Spleen (tissue), 11 donors: ENCODE results near the gene RFX2. TPM values are rescaled to one million over a fixed set of nuclear protein-coding genes. Genes with fewer than 3 reads are reported as not detected.

Experiments
- DNase-seq: peaks from one replicate; pipeline ENCODE4 v3.0.0-alpha.2; 2020
- H3K27ac ChIP-seq, 8 donors: fragments of 200-600 bp; sonication (generic) in 7 of 8; 1 replicate in 4 of 8; 2 replicates in 4 of 8; pipeline versions ENCODE4 v1.5.0 to v1.8.0; 2016 to 2021; ENCODE audit warnings: inconsistent platforms in 4 of 8, mild to moderate bottlenecking in 4 of 8, moderate library complexity in 1 of 8
- H3K27me3 ChIP-seq, 7 donors: fragments of 200-600 bp; sonication (generic) in 6 of 7; replicated peaks in 1 of 7; 1 replicate in 4 of 7; 2 replicates in 3 of 7; pipeline versions ENCODE4 v1.5.0 to v1.8.0; 2016 to 2021; ENCODE audit warnings: inconsistent platforms in 3 of 7, mild to moderate bottlenecking in 1 of 7
- H3K36me3 ChIP-seq, 6 donors: fragments of 200-600 bp; sonication (generic) in 5 of 6; 1 replicate in 4 of 6; 2 replicates in 2 of 6; pipeline versions ENCODE4 v1.5.0 to v1.8.0; 2016 to 2021; ENCODE audit warnings: inconsistent platforms in 2 of 6
- H3K4me1 ChIP-seq, 6 donors: fragments of 200-600 bp; sonication (generic) in 5 of 6; 1 replicate in 3 of 6; 2 replicates in 3 of 6; pipeline versions ENCODE4 v1.5.0 to v1.8.0; 2016 to 2021; ENCODE audit warnings: inconsistent platforms in 3 of 6
- H3K4me3 ChIP-seq, 8 donors: fragments of 200-600 bp; sonication (generic) in 7 of 8; 1 replicate in 4 of 8; 2 replicates in 4 of 8; pipeline versions ENCODE4 v1.5.0 to v1.8.0; 2016 to 2021; ENCODE audit warnings: inconsistent platforms in 4 of 8, mild to moderate bottlenecking in 4 of 8, moderate library complexity in 2 of 8
- H3K9me3 ChIP-seq, 8 donors: fragments of 200-600 bp; sonication (generic) in 7 of 8; 1 replicate in 4 of 8; 2 replicates in 4 of 8; pipeline versions ENCODE4 v1.5.0 to v1.8.0; 2016 to 2021; ENCODE audit warnings: inconsistent platforms in 4 of 8
- CTCF ChIP-seq, 11 experiments: fragments of 200-600 bp in 7 of 11; fragments of 450-650 bp in 4 of 11; sonication (generic) in 4 of 11; IDR thresholded peaks in 8 of 11; conservative IDR thresholded peaks in 3 of 11; 1 replicate in 7 of 11; 2 replicates in 4 of 11; pipeline versions ENCODE4 v1.4.0 to v1.8.0; 2016 to 2021; ENCODE audit warnings: antibody characterized with exemption in 11 of 11, inconsistent platforms in 4 of 11, mild to moderate bottlenecking in 1 of 11
- POLR2A ChIP-seq, 3 donors: fragments of 450-650 bp; IDR thresholded peaks; one replicate each; pipeline ENCODE4 v1.5.1; 2017; ENCODE audit warnings: antibody characterized with exemption in 3 of 3, mild to moderate bottlenecking in 1 of 3
- POLR2AphosphoS5 ChIP-seq, 3 donors: sonication (generic); formaldehyde crosslinking; IDR thresholded peaks; one replicate each; pipeline ENCODE4 v1.5.1; 2017; ENCODE audit warnings: antibody characterized with exemption in 3 of 3
- WGBS, 5 donors: extraction: QIAGEN DNeasy Blood & Tissue Kit in 3 of 5; methylation state at CpG; one replicate each; pipeline versions ENCODE4 v1.1.5 to v1.1.7; 2013 to 2018; 5-methylcytosine and 5-hydroxymethylcytosine counted together
- intact Hi-C: fragments of 100-400 bp; cut with DNase I; formaldehyde crosslinking; loops from one replicate; pipeline ENCODE4 v1.15.0; 2023; ENCODE audit warnings: low total_unique reads
- polyA plus RNA-seq, 3 donors: library from polyadenylated mRNA; stranded (reverse); fragments of 200-250 nt; gene quantifications; one replicate each; pipeline ENCODE4 v1.2.1, GENCODE V29; 2013
- total RNA-seq, 7 donors: library from RNA; depleted of rRNA in 3 of 7; stranded (reverse); fragments of >200 nt in 3 of 7; fragmentation: NEBNext Ultra II Directional in 4 of 7; extraction: Animal tissue kit (Norgen Biotek cat#: 25700) in 4 of 7; gene quantifications; one replicate each; pipeline versions ENCODE4 v1.1.0 to v1.2.1, GENCODE V29; 2016 to 2021
- donor health status: healthy with polysubstance abuse.
- donor health status: DM: no; HTN: no; CAD: no; lungs with moderate emphysema.
- donor health status: DM: no; HTN: no; CAD: no.
- donor health status: Bipolar disorder and iron deficiency.
- donor health status: healthy.
- donor health status: DM: no; HTN: no; CAD: no.
- donor health status: DM: yes; HTN: yes; CAD: no.

Gene RFX2
- total and polyA plus RNA-seq, 10 donors = 1.1 to 15.8 (median 7.8) TPM

GRCh38 chr19:6056801-6057650 lies 53.3 kb downstream of the RFX2 start:
- TF ChIP-seq POLR2A (IDR thresholded peaks at IDR 0.05) = no peak
- TF ChIP-seq POLR2AphosphoS5 (IDR thresholded peaks at IDR 0.05) = peak in 2 of 3 donors; percentile 68 to 80
- peaks cover 0 to 56% (median 34%) of the 10 kb centered on the region in 6 donors for H3K4me1 ChIP-seq
- no peaks in the 10 kb centered on the region for H3K9me3 ChIP-seq
- peak overlapping the region; percentile 60 to 94 (median 87) for H3K27ac ChIP-seq
- WGBS, 5 donors = 37 to 58% (median 40%) methylated on average over 28 of the region's 28 CpGs
- intact Hi-C loops = no loop called here
- peak overlapping the region in 2 of 8 donors; percentile 12 to 47 for H3K4me3 ChIP-seq
- H3K27me3 ChIP-seq = peaks cover 0 to 1% (median 0%) of the 10 kb centered on the region in 7 donors
- H3K36me3 ChIP-seq = no peaks in the 10 kb centered on the region
- no peak for DNase-seq

- no peaks in the 10 kb centered on the region for H3K36me3 ChIP-seq
- peak overlapping the region in 1 of 8 donors; percentile 47 for H3K4me3 ChIP-seq
- no peaks in the 10 kb centered on the region for H3K9me3 ChIP-seq
- DNase-seq = no peak
- H3K27me3 ChIP-seq = no peaks in the 10 kb centered on the region
- WGBS, 5 donors = 84 to 95% (median 91%) methylated on average over 7 to 8 of the region's 8 CpGs
- peak overlapping the region; percentile 60 to 94 (median 87) for H3K27ac ChIP-seq
- TF ChIP-seq POLR2AphosphoS5 (IDR thresholded peaks at IDR 0.05) = no peak
- TF ChIP-seq CTCF (IDR thresholded peaks at IDR 0.05 in 8 of 11, conservative IDR thresholded peaks at IDR 0.05 in 3 of 11) = no peak
- TF ChIP-seq POLR2A (IDR thresholded peaks at IDR 0.05) = no peak
- intact Hi-C loops = no loop called here
- H3K4me1 ChIP-seq = peaks cover 0 to 50% (median 30%) of the 10 kb centered on the region in 6 donors
Measured at GRCh38 chr19:6056282-6056741, 54.0 kb downstream of the RFX2 start.

- no peaks in the 10 kb centered on the region for H3K9me3 ChIP-seq
- H3K36me3 ChIP-seq = no peaks in the 10 kb centered on the region
- 92 to 97% (median 95%) methylated on average over 4 of the region's 4 CpGs for WGBS, 5 donors
- H3K4me1 ChIP-seq = peaks cover 0 to 39% (median 25%) of the 10 kb centered on the region in 6 donors
- no peaks in the 10 kb centered on the region for H3K27me3 ChIP-seq
- DNase-seq = no peak
- TF ChIP-seq CTCF (IDR thresholded peaks at IDR 0.05 in 8 of 11, conservative IDR thresholded peaks at IDR 0.05 in 3 of 11) (no peak), POLR2A (IDR thresholded peaks at IDR 0.05) (no peak), POLR2AphosphoS5 (IDR thresholded peaks at IDR 0.05) (no peak)
- peak overlapping the region in 1 of 8 donors; percentile 94 for H3K27ac ChIP-seq
- intact Hi-C loops = no loop called here
- H3K4me3 ChIP-seq = no peak overlapping the region
Measured at GRCh38 chr19:6055013-6055795, 55.1 kb downstream of the RFX2 start.

- Histone ChIP-seq H3K9me3 (no peaks in the 10 kb centered on the region), H3K4me3 (no peak overlapping the region), H3K27me3 (no peaks in the 10 kb centered on the region), H3K36me3 (peaks cover 0 to 3% (median 0%) of the 10 kb centered on the region in 6 donors), H3K4me1 (peaks cover 0 to 18% (median 11%) of the 10 kb centered on the region in 6 donors), H3K27ac (no peak overlapping the region)
- 17 to 19% (median 17%) methylated on average over 15 of the region's 15 CpGs for WGBS, 5 donors
- DNase-seq = peak; percentile 91
- TF ChIP-seq POLR2AphosphoS5 (IDR thresholded peaks at IDR 0.05) (no peak), POLR2A (IDR thresholded peaks at IDR 0.05) (no peak), CTCF (IDR thresholded peaks at IDR 0.05 in 8 of 11, conservative IDR thresholded peaks at IDR 0.05 in 3 of 11) (peak; percentile 69 to 91 (median 86))
- intact Hi-C loops = loop anchor here (2.0 kb wide), 1 partner anchor 76 kb away; no protein-coding TSS in a partner anchor
Measured at GRCh38 chr19:6048793-6049405, 61.4 kb downstream of the RFX2 start.
